HG03103 (cell line): ENCODE results near the gene SPDYE11.
"Not testable (repeated sequence)": the region's sequence is repeated elsewhere in the genome, so short reads cannot be mapped to it uniquely, and the experiment has no call there.

ENCODE experiments used
- ATAC-seq: cut with Tn5 transposase; IDR thresholded peaks from one replicate; pipeline ENCODE4 v1.9.1; 2021; ENCODE audit warnings: low read depth; ENCODE audit not compliant: unreplicated experiment

SPDYE11 gene

GRCh38 chr7:73057811-73058210, at the start of gene SPDYE11:
Gene SPDYE11, minus strand, starts transcription at chr7:73057911. Its CDS starts 1,800 bp downstream, at chr7:73056111.
- not testable (repeated sequence) for ATAC-seq

GRCh38 chr7:73085938-73086337, 28.2 kb upstream of the SPDYE11 start, which contains the start of gene SPDYE9:
Gene SPDYE9, minus strand, starts transcription at chr7:73086038. Its CDS starts 1,800 bp downstream, at chr7:73084238.
- not testable (repeated sequence) for ATAC-seq

- not testable (repeated sequence) for ATAC-seq
These were observed 28.0 kb downstream of the SPDYE11 start, which contains the start of gene SPDYE8 for GRCh38 chr7:73029666-73030065. Gene SPDYE8, minus strand, starts transcription at chr7:73029766. Its CDS starts 1,800 bp downstream, at chr7:73027966.

GRCh38 chr7:73006491-73006890, 51.2 kb downstream of the SPDYE11 start:
- not testable (repeated sequence) for ATAC-seq

- ATAC-seq: peak; percentile 66
These were observed 51.8 kb downstream of the SPDYE11 start for GRCh38 chr7:73005693-73006447.

- peak; percentile 71 for ATAC-seq
These were observed 52.4 kb downstream of the SPDYE11 start for GRCh38 chr7:73005356-73005692.

GRCh38 chr7:72997887-72998468, 59.7 kb downstream of the SPDYE11 start:
- not testable (repeated sequence) for ATAC-seq
